Dendritic cell treated with granulocyte-macrophage colony-stimulating factor and Interleukin-4, amounts not matched to agents 40 ng/mL and 50 ng/mL, for 4 days (primary cell): ENCODE measurements around the gene DECR2.
A peak's percentile ranks its signal among the peaks of the same experiment; 100 is the strongest.
"Not testable (repeated sequence)": the region's sequence is repeated elsewhere in the genome, so short reads cannot be mapped to it uniquely, and the experiment has no call there.

Experiments used
- H3K27ac Mint-ChIP-seq: one replicate; pipeline ENCODE4 v1.8.0; 2022; ENCODE audit warnings: mild to moderate bottlenecking, mixed read lengths
- H3K27me3 Mint-ChIP-seq: one replicate; pipeline ENCODE4 v1.8.0; 2022; ENCODE audit warnings: mild to moderate bottlenecking, mixed read lengths
- H3K36me3 Mint-ChIP-seq: one replicate; pipeline ENCODE4 v1.8.0; 2022; ENCODE audit warnings: low read depth, mixed read lengths
- H3K4me1 Mint-ChIP-seq: one replicate; pipeline ENCODE4 v1.8.0; 2022; ENCODE audit warnings: low read depth, mixed read lengths
- H3K4me3 Mint-ChIP-seq: one replicate; pipeline ENCODE4 v1.8.0; 2022; ENCODE audit warnings: mild to moderate bottlenecking, moderate library complexity, mixed read lengths
- H3K9me3 Mint-ChIP-seq: one replicate; pipeline ENCODE4 v1.8.0; 2022; ENCODE audit warnings: mixed read lengths
- intact Hi-C: fragments of 100-400 bp; cut with micrococcal nuclease; formaldehyde crosslinking; loops from one replicate; pipeline ENCODE4 v1.15.0; 2022

The DECR2 gene

DNA sequence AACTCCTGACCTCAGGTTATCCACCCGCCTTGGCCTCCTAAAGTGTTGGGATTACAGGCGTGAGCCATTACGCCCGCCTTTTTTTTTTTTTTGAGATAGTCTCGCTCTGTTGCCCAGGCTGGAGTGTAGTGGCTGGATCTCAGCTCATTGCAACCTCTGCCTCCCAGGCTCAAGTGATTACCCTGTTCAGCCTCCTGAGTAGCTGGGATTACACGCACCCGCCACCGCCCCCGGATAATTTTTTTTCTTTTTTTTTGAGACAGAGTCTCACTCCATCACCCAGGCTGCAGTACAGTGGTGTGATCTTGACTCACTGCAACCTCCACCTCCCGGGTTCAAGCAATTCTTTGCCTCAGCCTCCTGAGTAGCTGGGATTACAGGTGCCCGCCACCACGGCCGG, 20.5 kb downstream of the DECR2 start:
- not testable (repeated sequence) for H3K27ac Mint-ChIP-seq

DNA sequence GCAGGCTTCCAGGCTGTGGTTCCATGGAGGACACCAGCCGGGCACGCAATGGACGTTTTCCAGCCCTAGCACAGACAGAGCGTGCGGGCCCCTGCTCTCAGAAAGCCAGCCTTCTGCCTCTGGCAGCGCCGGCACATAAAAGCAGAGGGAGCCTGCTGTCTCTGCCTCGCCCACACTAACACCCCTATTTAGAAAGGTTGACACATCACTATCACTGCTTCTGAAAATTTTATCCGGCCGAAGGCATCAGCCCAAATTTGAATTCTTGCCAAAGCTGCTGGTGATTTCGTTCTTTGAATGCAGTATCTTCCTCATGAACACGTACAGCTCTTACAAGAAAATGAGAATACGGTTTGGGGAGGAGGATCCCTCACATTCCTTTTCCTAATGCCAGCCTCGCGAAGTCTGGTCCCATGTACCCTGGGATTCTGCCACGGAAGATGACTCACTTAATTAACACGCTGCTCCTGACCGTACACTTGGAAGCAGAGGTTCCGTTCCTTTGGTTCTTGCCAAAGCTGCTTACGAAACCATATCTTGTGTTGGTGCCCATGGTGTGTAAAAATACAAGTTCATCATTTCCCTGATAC, 22.4 kb downstream of the DECR2 start:
- H3K27ac Mint-ChIP-seq, result peak overlapping the region; percentile 87
- H3K27me3 Mint-ChIP-seq, result peaks cover 37% of the 10 kb centered on the region
- H3K36me3 Mint-ChIP-seq, result peaks cover 5% of the 10 kb centered on the region
- no peaks in the 10 kb centered on the region for H3K9me3 Mint-ChIP-seq
- intact Hi-C loops, result no loop called here
- H3K4me3 Mint-ChIP-seq, result peak overlapping the region; percentile 82
- peaks cover 40% of the 10 kb centered on the region for H3K4me1 Mint-ChIP-seq

More for the DNA sequence above, 20.5 kb downstream of the DECR2 start:
- H3K4me1 Mint-ChIP-seq, result peaks cover 22% of the 10 kb centered on the region
- H3K9me3 Mint-ChIP-seq, intact Hi-C loops, H3K36me3 Mint-ChIP-seq, H3K4me3 Mint-ChIP-seq: not testable (repeated sequence)
- peaks cover 29% of the 10 kb centered on the region for H3K27me3 Mint-ChIP-seq

DNA sequence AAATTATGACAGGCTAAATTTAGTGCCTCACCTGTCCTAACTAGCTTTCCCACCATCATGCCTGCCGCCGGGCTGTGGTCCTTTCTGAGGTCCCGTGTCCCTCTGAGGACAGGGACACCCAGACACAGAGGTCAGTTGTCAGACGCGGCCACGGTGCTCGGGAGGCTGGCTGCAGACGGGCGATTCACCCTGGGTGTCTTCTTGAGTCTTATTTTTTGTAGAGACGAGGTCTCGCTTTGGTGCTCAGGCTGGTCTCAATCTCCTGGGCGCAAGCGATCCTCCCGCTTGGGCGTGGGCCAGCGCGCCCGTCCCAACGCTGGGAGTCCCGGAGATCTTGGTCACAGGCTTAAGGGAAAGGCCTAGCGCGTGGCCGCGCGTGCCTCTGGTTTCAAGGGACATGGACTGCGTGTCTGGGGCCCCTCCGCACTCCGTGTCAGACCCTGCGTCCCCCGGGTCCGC, 23.0 kb downstream of the DECR2 start:
- intact Hi-C loops, result no loop called here
- peak overlapping the region; percentile 87 for H3K27ac Mint-ChIP-seq
- peaks cover 10% of the 10 kb centered on the region for H3K36me3 Mint-ChIP-seq
- H3K4me3 Mint-ChIP-seq, result peak overlapping the region; percentile 82
- H3K4me1 Mint-ChIP-seq, result peaks cover 40% of the 10 kb centered on the region
- no peaks in the 10 kb centered on the region for H3K9me3 Mint-ChIP-seq
- peaks cover 37% of the 10 kb centered on the region for H3K27me3 Mint-ChIP-seq

DNA sequence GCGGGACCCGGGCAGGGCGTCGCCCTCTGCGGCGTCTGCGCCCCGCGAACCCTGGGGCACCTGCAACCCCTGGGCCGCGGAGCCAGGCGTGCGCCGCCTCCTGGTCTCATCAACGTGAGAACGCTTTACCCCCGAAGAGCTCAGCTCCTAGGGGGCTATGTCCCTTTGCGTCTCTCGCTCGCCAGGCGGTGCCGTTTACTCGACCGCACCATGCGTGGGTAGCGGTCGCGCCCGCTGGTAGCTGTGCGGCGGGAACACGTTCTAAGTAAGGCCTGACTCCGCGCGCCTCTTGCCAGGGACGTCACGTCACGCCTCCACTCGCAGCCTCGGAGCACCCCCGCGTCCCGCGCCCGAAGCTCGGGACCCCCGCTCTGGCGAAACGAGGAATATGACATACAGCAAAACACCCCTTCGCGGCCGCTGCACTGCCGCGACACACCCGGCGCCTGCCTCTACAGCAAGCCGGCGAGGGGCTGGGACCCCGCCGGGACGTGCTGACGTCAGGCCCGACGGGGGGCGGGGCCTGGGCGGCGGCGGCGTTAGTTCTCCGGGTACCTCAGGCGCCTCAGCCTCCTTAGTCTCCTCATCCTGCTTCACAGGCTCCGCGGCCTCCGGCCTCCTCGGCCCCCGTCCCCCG, 23.5 kb downstream of the DECR2 start, which contains the start of gene RAB11FIP3:
TSS of gene RAB11FIP3 (plus strand) at position 568 of the 637 bp plus-strand sequence. CDS start 358 bp downstream, outside the sequence.
- intact Hi-C loops, result no loop called here
- peak within 1 kb of the TSS; percentile 82 for H3K4me3 Mint-ChIP-seq
- peaks cover 40% of the 10 kb centered on the region for H3K4me1 Mint-ChIP-seq
- H3K9me3 Mint-ChIP-seq, result no peaks in the 10 kb centered on the region
- peaks cover 10% of the 10 kb centered on the region for H3K36me3 Mint-ChIP-seq
- H3K27me3 Mint-ChIP-seq, result peaks cover 37% of the 10 kb centered on the region
- peak within 1 kb of the TSS; percentile 87 for H3K27ac Mint-ChIP-seq

DNA sequence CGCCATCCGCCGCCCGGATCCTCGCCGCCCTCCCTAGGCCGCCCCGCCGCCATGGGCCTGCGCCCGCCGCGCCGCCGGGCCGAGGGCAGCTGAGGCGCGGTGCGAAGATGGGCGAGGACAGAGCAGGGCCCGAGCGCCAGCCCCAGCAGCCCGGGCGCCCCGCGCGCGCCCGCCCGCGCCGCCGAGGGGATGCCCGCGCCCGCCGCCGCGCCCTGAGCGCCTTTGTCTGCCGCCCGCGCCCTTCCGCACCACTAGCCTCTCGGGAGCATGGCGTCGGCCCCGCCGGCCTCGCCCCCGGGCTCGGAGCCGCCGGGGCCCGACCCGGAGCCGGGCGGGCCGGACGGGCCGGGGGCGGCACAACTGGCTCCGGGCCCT, 24.0 kb downstream of the DECR2 start:
- Mint-ChIP-seq H3K4me3 (peak overlapping the region; percentile 82), H3K36me3 (peaks cover 10% of the 10 kb centered on the region), H3K27me3 (peaks cover 36% of the 10 kb centered on the region), H3K9me3 (no peaks in the 10 kb centered on the region), H3K27ac (peak overlapping the region; percentile 87), H3K4me1 (peaks cover 40% of the 10 kb centered on the region)
- intact Hi-C loops, result no loop called here

DNA sequence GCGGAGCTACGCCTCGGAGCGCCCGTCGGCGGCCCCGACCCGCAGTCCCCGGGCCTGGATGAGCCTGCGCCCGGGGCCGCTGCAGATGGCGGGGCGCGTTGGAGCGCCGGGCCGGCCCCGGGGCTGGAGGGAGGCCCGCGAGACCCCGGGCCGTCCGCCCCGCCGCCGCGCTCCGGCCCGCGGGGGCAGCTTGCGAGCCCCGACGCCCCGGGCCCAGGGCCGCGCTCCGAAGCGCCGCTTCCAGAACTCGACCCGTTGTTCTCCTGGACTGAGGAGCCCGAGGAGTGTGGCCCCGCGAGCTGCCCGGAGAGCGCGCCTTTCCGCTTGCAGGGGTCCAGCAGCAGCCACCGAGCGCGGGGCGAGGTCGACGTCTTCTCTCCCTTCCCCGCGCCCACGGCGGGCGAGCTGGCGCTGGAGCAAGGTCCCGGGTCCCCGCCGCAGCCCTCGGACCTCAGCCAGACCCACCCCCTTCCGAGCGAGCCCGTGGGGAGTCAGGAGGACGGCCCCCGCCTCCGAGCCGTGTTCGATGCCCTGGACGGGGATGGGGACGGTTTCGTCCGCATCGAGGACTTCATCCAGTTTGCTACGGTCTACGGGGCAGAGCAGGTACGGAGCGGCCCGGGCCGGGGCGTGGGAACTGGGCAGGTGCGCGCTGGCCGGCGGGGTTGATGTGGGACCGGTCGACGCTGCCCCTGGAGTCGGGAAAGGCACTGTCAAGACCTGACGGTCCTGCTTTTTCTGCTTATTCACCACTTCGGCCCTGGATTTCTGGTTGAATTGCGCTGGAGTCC, 24.6 kb downstream of the DECR2 start:
- intact Hi-C loops, result no loop called here
- Mint-ChIP-seq H3K4me1 (peaks cover 40% of the 10 kb centered on the region), H3K9me3 (no peaks in the 10 kb centered on the region), H3K36me3 (peaks cover 10% of the 10 kb centered on the region), H3K27me3 (peaks cover 33% of the 10 kb centered on the region), H3K27ac (peak overlapping the region; percentile 67), H3K4me3 (peak overlapping the region; percentile 74)

DNA sequence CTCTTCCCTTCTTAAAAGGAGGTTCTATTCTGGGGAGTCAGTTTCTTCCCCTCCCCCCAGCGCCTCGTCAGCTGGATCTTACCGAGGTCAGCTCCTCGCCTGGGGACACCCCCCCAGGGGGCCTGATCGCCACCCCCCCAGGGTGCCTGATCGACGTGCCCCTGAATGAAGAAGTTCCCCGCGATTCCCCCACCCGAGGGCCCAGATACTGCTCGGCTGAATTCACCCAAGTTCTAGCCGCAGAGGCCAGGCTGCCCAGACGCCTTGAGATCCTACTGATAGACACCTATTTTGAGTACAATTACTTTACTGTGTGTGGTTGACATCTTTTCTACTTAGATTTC, 25.2 kb downstream of the DECR2 start:
- peak overlapping the region; percentile 74 for H3K4me3 Mint-ChIP-seq
- peaks cover 10% of the 10 kb centered on the region for H3K36me3 Mint-ChIP-seq
- H3K9me3 Mint-ChIP-seq, result no peaks in the 10 kb centered on the region
- peak overlapping the region; percentile 67 for H3K27ac Mint-ChIP-seq
- peaks cover 40% of the 10 kb centered on the region for H3K4me1 Mint-ChIP-seq
- intact Hi-C loops, result no loop called here
- H3K27me3 Mint-ChIP-seq, result peaks cover 33% of the 10 kb centered on the region

DNA sequence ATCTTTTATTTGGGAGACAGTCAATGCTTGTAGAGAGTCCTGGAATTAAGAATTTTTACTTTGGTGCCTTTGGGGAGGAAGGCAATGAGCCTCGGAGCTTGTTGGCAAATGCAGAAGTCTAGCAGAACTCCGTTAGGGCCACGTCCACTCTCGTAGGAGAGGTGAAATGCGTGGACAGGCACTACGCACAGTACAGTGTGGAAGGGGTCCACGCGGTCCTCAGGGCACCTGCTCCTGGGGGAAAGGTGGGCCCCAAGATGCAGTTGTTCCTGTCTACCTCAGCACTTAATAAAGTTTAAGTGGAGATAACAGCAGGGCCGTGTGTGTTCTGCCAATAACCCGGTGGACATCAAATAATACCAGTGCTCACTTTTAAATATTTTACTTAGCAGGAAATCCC, 25.6 kb downstream of the DECR2 start:
- peaks cover 10% of the 10 kb centered on the region for H3K36me3 Mint-ChIP-seq
- intact Hi-C loops, result no loop called here
- peaks cover 40% of the 10 kb centered on the region for H3K4me1 Mint-ChIP-seq
- H3K9me3 Mint-ChIP-seq, result no peaks in the 10 kb centered on the region
- H3K27ac Mint-ChIP-seq, result peak overlapping the region; percentile 67
- peaks cover 33% of the 10 kb centered on the region for H3K27me3 Mint-ChIP-seq
- peak overlapping the region; percentile 74 for H3K4me3 Mint-ChIP-seq

DNA sequence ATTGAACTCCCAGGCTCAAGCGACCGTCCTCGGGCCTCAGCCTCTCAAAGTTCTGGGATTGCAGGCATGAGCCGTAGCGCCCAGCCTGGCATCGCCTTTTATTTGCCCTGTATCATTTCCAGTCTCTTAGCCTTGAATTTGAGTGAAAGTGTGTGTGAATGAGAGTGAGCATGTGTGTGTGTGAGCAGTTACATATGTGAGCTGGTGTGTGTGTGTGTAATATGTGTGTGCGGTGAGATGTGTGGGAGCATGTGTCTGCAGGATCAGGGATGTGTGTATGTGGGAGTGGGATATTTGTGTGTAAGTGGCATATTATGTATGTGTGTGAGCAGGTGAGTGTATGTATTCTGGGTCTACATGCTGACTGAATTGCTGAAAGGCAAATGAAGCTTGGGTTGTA, 29.2 kb downstream of the DECR2 start:
- no peaks in the 10 kb centered on the region for H3K9me3 Mint-ChIP-seq
- H3K27me3 Mint-ChIP-seq, result peaks cover 18% of the 10 kb centered on the region
- no peak overlapping the region for H3K4me3 Mint-ChIP-seq
- H3K27ac Mint-ChIP-seq, result no peak overlapping the region
- intact Hi-C loops, result no loop called here
- peaks cover 16% of the 10 kb centered on the region for H3K36me3 Mint-ChIP-seq
- peaks cover 28% of the 10 kb centered on the region for H3K4me1 Mint-ChIP-seq

DNA sequence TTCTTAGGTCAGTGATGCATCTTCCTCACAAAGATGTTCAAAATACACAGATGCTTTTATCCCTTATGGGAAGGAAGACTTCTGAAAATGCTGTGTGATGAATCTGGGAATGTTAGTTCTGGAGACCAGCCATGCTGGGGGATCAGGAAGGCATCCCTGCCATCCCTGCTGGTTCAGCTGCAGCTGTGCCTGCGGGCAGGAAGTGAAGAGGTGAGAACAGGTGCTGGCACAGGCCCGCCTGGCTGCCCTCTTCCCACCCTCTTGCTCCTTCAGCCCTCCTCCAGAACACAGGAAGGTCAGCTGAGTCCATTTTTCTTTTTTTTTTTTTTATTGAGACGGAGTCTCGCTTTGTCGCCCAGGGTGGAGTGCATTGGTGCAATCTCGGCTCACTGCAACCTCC, 38.9 kb downstream of the DECR2 start:
- Mint-ChIP-seq H3K27me3 (no peaks in the 10 kb centered on the region), H3K36me3 (no peaks in the 10 kb centered on the region), H3K27ac (no peak overlapping the region)

DNA sequence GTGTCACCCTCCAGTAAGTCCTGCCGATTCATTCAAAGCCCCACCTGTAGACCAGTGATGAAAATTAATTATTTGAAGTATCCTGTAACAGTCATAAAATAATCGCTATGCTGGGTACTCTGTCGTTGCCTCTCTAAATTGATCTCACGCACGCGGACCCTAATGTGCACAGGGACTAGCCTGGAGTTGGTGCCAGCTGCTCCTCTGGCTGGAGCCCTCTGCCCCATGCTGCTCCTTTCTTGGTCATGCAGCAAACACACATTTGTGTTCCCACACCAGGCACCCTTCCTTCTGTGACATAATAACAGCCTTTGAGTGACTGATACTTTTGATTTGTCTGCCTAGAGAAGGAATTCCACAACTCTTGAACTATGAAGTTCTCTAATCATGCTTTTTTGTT, 39.8 kb downstream of the DECR2 start:
- no peaks in the 10 kb centered on the region for H3K36me3 Mint-ChIP-seq
- no peaks in the 10 kb centered on the region for H3K27me3 Mint-ChIP-seq
- H3K27ac Mint-ChIP-seq, result no peak overlapping the region
- H3K4me3 Mint-ChIP-seq, result no peak overlapping the region
- H3K4me1 Mint-ChIP-seq, result no peaks in the 10 kb centered on the region
- H3K9me3 Mint-ChIP-seq, result no peaks in the 10 kb centered on the region
- intact Hi-C loops, result no loop called here

More for the DNA sequence above, 38.9 kb downstream of the DECR2 start:
- Mint-ChIP-seq H3K4me3 (no peak overlapping the region), H3K4me1 (no peaks in the 10 kb centered on the region), H3K9me3 (no peaks in the 10 kb centered on the region)
- intact Hi-C loops, result no loop called here

DNA sequence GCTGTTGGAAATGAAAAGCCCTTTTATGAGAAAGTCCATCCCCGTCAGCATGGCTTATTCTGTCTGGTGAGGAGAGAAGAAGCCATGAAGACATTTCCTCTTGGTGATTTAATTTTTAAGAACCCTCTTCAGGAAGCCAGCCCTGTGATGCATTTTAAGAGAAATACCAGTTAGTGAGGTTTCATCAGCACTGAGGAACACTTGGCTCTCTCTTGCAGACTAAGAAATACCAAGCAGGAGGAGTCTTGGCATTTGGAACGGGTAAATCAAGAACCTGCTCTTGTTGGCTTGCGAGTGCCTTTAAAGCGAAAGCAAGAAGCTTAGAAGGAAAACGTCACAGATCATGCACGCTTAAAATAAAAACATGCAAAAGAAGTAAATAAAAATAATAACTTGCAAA, 41.3 kb downstream of the DECR2 start:
- H3K4me1 Mint-ChIP-seq, result no peaks in the 10 kb centered on the region
- no peak overlapping the region for H3K27ac Mint-ChIP-seq
- no peaks in the 10 kb centered on the region for H3K36me3 Mint-ChIP-seq
- no peaks in the 10 kb centered on the region for H3K9me3 Mint-ChIP-seq
- intact Hi-C loops, result no loop called here
- H3K27me3 Mint-ChIP-seq, result no peaks in the 10 kb centered on the region
- no peak overlapping the region for H3K4me3 Mint-ChIP-seq

DNA sequence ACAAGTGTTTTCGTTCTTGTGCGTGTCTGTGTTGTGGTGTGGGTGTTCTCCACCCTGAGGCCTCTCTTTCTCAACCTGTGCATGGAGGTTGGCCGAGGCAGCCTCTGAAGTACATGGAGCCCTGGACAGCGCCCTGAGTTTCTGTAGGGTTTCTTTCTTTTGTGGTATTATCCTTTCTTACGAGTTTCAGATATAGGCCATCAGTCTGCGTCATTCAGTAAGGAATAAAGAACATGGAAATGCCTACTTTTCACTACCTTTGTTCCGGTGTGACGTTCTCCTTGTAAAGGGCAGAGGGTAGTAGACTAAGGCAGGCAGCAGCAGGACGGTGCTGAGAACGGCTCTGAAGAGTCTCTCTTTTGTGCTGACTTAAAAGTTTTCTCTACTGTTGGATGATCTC, 42.3 kb downstream of the DECR2 start:
- Mint-ChIP-seq H3K4me1 (no peaks in the 10 kb centered on the region), H3K9me3 (no peaks in the 10 kb centered on the region), H3K36me3 (no peaks in the 10 kb centered on the region), H3K4me3 (no peak overlapping the region), H3K27me3 (no peaks in the 10 kb centered on the region), H3K27ac (no peak overlapping the region)
- intact Hi-C loops, result no loop called here

DNA sequence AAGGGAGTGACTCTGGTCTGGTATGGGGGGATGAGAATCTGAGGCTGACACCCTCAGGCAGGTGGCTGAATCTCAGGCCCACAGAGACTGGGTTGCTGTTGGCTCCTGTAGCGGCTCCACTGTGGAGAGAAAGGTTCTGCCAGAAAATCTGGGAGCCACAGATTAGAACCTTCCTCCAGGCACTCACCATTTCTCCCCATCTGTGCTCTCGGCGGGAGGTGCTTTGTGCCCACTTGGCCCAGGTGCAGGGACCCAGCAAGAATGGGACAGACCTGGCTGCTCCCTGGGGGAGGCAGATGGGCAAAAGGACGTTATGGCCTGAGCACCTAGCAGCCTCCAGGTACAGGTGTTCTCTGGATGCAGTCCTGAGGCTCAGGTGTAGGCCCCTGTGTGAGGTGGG, 43.9 kb downstream of the DECR2 start:
- intact Hi-C loops, result no loop called here
- Mint-ChIP-seq H3K4me3 (no peak overlapping the region), H3K9me3 (no peaks in the 10 kb centered on the region), H3K4me1 (peaks cover 8% of the 10 kb centered on the region), H3K27me3 (no peaks in the 10 kb centered on the region), H3K36me3 (no peaks in the 10 kb centered on the region), H3K27ac (no peak overlapping the region)
